Left ventricle myocardium superior (tissue), 1 donor: ENCODE measurements around the gene XPNPEP1. TPM values are rescaled to one million over a fixed set of nuclear protein-coding genes. Genes with fewer than 3 reads are reported as not detected.

Experiments used
- ATAC-seq: fragments of 200-7000 bp; cut with Tn5 transposase; one replicate; pipeline ENCODE4 v1.9.1; 2020; ENCODE audit warnings: mild to moderate bottlenecking, moderate library complexity
- DNase-seq: peaks from one replicate; pipeline ENCODE4 v3.0.0-alpha.2; 2020
- intact Hi-C: fragments of 100-400 bp; cut with micrococcal nuclease; formaldehyde crosslinking; loops from one replicate; pipeline ENCODE4 v1.11.0; 2022
- long read RNA-seq: library from polyadenylated mRNA; unstranded; transcript quantifications from one replicate; pipeline ENCODE4 v2.0.0, GENCODE V29; 2021
- total RNA-seq: library from RNA; stranded (reverse); fragmentation: NEBNext Ultra II Directional; extraction: Animal tissue kit (Norgen Biotek cat#: 25700); gene quantifications from one replicate; pipeline ENCODE4 v1.2.1, GENCODE V29; 2021
- donor health status: DM: no; HTN: yes; CAD: no; lungs with severe emphysema.

The XPNPEP1 gene
- 36.4 TPM for total RNA-seq
- long read RNA-seq, transcript XPNPEP1-218 (21 exons, 2,539 nt), result major isoform, 60 of 82 reads
- long read RNA-seq, partial matches to known transcripts, result 8 of 82 reads
- long read RNA-seq, other reads (novel, unspliced or antisense), result 13 of 82 reads

GRCh38 chr10:109922976-109923921 lies at the start of gene XPNPEP1:
XPNPEP1 (minus strand) TSS chr10:109923511; CDS start chr10:109923433, 78 bp downstream.
- DNase-seq (peak; percentile 93), ATAC-seq (peak; percentile 98)
- intact Hi-C loops, result no loop called here

- DNase-seq (no peak), ATAC-seq (no peak)
- intact Hi-C loops, result no loop called here
These were observed 49.2 kb upstream of the XPNPEP1 start for GRCh38 chr10:109972372-109973001.

GRCh38 chr10:109971634-109972033 lies 48.3 kb upstream of the XPNPEP1 start:
- intact Hi-C loops, result no loop called here
- DNase-seq (no peak), ATAC-seq (no peak)

DNA sequence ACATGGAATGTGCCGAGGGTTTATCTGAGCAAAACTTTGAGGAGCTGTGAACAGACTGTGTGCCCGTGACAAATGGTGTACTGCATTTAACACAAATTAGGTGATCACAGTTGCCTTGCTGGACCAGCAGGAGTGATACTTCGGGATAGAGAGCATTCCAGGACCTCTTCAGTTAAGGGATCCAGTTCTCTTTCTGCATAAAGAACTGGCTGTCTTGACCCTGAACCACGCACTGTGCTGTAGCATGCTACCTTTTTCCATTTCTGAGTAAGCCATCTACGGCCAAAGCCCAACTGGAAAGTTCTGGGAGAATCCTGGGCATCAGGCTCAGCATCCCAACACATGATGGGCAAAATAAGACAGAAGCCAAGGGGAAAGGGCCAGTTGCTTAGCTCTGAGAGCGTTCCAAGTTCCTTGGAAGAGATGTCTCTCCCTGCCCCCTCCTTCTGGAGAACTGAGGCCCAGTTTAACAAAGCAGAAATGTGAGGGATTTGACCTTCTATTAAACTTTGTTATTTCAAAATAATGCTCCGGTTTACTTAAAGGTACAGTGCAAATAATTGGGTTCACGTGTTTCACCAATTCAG lies 46.5 kb upstream of the XPNPEP1 start:
- DNase-seq (no peak), ATAC-seq (peak; percentile 4)
- intact Hi-C loops, result no loop called here

DNA sequence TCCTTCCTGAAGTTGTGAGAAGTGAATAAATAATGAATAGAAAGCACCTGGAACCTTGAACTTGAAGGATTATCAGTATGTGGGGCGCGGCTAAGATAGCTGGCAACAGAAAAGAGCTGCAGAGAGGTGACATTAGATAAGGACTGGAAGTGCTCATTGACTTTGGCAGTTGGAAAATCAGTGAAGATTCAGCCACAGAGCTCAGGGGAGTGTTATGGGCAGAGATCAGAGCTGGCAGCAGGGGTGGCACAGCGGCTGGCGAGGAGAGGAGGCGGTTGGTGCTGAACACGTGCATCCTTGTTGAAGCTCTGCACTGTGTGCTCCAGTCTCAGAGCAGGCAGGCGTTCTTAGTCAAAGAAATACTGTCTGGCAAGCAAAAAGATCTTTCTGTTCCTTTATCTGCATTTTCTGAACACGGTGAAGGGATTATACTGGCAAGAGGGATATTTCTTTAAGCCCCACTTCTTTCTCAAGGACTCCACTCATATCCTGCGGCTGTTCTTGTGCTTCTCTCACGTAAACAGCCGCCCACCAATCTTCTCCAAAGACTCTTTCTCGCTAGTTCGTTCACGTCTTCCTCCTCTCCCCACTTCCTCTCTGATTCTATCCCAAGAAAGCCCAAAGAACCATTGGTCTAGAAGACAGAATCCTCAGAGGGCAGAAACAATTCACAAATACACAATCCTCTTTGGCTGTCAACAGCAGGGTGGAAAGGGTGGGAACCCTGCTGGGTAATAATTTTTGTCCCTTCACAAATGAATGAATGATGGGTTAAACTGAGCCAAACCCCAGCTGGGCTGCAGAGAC lies 45.8 kb upstream of the XPNPEP1 start:
- peak; percentile 43 for DNase-seq
- peak; percentile 65 for ATAC-seq
- intact Hi-C loops, result no loop called here

GRCh38 chr10:109967739-109968088 lies 44.4 kb upstream of the XPNPEP1 start:
- ATAC-seq, result peak; percentile 13

DNA sequence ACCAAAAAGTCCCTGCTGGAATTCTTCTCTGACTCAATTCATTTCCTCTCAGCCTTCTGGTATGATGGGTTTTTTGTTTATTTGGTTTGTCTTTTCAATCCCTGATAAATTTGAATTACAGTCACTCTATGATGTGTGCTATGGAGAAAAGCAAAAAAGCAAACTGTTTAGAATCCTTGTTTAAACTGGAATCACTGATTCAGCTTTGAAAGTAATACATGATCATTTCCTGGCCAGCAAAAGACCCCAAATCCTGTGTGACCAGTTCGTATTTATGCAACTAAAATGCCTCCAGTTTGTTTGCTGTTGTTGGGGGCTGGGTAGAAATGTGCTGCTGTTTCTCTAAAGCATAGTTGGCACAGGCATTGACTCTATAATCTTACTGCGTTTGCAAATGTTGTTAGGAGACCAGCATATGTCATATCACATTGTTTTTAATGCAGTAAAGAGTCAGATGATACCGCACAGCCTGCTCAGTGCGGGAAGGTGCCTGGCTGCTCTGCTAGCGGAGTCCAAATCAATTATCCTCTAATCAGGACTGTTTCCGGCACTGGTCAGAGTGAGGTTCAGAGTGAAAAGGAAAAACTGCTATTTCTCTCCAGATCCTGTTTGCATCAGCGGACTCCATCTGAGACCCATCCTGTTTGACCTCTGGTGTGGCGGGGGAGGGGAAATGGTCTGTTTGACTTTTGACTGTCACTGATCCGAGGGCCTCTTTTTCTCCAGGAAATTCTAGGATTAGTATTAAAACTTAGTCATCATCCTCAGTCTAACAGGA lies 43.8 kb upstream of the XPNPEP1 start:
- ATAC-seq, result peak; percentile 17
- DNase-seq, result no peak
- intact Hi-C loops, result no loop called here

More at GRCh38 chr10:109967739-109968088, 44.4 kb upstream of the XPNPEP1 start:
- intact Hi-C loops, result no loop called here
- no peak for DNase-seq

- ATAC-seq, result no peak
- intact Hi-C loops, result no loop called here
- no peak for DNase-seq
These were observed 41.0 kb upstream of the XPNPEP1 start for GRCh38 chr10:109964318-109964717.

DNA sequence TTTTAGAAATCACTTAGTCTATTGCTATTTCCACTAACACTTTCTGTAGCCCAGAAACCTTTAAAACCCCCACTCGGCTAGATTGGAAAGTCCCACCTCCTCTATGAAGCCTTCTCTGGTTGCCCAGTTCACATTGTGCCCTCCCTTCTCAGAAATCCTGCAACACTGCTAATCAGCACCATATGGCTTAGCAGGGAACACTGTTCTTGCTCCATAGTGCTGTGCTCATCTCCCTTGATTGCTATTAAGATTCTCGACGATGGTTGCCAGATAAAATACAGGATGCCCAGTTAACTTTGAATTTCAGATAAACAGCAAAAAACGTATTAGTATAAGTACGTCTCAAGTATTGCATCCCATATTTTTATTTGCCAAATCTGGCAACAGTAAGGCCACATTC lies 40.1 kb upstream of the XPNPEP1 start:
- DNase-seq (no peak), ATAC-seq (no peak)
- intact Hi-C loops, result no loop called here

DNA sequence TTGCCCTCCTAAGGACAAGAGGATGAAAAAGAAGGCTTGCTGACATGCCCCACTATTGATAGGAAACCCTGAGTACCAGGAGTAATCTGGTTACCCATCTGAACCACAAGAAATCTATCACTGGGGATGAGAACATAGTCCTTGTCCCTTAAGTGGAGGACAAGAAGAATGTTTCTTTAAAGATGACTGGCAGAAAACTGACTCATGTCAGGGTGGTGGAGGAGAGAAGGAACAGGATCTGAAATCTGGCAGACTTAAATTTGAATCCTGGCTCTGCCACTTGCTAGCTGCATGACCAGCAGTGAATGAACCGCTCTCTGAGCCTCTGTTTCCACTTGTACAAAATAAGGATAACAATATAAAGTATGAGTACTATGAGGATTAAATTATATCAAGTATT lies 38.9 kb upstream of the XPNPEP1 start:
- ATAC-seq (no peak), DNase-seq (no peak)
- intact Hi-C loops, result no loop called here

DNA sequence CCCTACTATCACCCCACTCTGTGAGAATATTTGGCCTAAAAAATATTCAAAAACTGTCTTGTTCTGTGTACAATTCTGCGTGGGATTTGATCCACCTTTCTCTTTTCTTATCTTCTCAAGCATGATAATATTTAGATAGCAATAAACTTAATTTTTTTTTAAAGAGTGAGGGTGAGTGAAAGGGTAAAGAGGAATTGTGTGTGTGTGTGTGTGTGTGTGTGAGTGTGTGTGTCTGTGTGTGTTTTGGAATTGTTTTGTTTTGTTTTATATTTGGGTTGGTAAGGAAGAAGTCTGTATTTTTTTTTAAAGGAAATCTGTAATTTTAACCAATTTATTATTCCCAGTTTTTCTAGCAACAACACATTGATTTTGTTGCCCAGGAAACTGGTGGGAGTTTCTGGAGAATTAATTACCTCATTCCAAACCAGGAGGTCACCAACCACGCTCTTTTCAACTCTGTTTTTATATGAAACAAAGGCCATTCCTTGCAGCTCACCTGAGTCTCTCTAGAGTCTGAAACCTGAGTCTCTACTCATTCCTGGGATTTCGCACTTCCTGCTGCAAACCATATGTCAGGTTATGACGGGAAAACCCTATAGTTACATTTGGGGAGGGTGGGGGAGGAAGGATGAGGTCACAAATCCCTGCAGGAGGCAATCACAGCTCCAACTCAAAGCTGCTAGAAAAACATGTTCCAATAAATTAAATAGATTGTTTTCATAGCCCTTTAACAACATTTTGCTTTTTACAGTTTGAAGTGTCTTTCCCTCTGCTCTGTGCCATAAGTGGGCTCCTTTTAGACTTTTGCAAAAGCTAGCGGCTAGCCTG lies 38.1 kb upstream of the XPNPEP1 start:
- ATAC-seq (no peak), DNase-seq (no peak)
- intact Hi-C loops, result no loop called here

DNA sequence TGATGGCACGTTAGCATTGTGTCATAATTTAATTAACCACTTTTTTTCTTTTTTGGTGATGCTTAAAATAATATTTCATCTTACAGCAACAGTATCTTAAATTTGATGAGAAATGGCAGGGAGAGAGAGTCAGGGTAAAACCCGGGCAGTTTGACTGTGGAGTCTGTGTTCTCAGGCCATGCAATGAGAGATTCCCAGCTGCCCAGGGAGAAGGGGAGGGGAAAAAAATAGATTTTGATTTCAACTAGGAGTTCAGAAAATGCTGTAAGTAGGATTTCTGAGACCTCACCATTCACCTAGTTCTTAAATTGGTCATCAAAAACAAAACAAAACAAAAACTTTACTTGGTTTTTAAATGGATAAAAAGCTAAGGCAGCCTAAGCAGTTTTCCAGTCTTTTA lies 37.4 kb upstream of the XPNPEP1 start:
- no peak for DNase-seq
- ATAC-seq, result no peak
- intact Hi-C loops, result no loop called here

DNA sequence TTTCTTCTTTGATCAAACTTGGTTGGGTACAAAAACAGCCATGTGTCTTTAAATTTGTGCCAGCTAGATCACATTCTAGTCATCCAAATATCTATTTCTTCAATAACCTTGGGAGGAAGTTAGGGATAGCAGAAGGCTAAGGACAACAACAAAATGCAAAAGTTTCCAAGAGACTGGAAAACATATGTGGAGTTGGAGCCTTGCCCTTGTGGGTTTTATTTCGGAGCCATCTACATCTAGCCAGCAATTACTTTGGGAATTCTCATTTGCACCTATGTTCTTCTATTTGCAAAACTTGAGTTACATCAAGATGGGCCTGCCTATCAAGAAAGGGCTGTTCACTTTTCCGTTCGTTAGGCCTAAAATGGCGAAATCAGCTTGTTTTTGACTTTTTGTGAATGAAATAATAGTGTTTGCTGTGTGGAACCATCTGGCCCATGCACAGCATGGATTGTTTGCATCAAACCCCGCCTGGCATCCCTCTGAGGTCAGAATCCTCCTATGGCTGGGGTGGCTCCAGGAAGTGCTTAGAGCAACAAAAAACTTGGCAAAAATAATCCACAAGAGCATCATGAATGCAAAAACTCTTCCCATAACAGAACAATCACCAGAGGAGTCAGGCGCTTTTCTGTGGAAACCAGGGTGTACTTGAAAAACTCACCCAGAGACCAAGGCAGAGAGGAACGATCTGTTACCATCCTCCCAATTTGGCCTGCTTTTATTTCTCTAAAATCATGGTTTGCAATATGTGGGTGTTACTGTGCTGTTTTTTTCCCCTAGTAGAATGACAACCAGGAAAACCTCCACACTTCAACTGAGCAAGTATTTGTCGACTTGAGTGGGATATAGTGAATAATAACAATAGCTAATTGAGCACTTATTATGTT lies 36.2 kb upstream of the XPNPEP1 start:
- no peak for ATAC-seq
- intact Hi-C loops, result no loop called here

DNA sequence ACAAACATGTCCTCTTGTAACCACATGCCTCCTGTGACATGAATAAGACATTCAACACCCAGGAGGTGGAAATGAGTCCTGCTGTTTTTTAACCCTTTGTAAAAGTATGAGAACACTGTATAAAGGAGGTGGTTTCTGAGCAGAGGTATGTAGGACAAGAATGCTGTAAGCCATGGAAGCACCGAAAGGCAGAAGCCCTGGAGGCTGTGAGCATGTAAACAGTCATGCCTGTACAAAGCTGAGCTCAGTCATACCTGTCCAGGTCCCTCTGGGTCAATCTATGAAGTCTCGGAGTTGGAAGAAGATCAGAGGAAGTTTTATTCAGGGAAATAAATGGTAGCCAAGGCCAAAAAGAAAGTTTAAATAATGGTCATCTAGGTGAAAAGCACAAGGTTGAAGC lies 34.7 kb upstream of the XPNPEP1 start:
- DNase-seq (no peak), ATAC-seq (no peak)
- intact Hi-C loops, result no loop called here

More for the DNA sequence above, 36.2 kb upstream of the XPNPEP1 start:
- DNase-seq, result no peak

DNA sequence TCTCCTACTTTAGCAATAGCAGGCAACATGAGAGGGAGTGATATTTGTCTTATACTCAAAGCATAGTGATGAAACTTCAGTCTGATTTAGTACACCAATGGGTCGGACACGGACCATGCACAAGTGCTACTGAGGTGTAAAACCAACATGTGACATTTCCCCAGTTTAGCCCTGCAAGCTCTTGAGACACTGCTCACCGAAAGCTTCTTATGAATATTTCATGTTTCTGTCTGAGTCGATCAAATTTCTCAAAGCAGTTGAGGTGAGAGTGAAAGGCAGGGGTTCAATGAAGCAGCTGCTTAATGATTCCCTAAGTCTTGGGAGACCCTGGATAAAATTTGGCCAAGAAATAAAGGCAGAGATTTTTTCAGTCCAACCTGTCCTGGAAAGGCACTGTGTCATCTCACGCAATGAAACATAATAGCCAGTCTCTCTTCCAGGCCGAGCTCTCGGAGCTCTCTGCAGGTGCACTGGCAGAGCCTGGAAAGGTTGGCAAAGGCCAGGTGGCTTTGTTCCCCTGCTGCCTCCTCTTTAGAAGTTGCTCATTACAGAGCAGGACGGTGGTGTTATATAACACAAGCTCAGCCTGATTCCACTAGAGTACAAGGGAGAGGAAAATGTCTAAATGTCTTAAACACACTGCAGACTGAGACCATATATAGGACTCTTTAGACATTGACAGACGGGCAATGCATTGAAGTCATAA lies 33.9 kb upstream of the XPNPEP1 start:
- ATAC-seq (peak; percentile 27), DNase-seq (no peak)
- intact Hi-C loops, result no loop called here

- intact Hi-C loops, result no loop called here
- no peak for DNase-seq
- ATAC-seq, result peak; percentile 38
These were observed 33.3 kb upstream of the XPNPEP1 start for GRCh38 chr10:109956454-109957091.
